Measurements from ENCODE around the gene MRPL40. TPM values are rescaled to one million over a fixed set of nuclear protein-coding genes. Genes with fewer than 3 reads are reported as not detected.

Gene MRPL40
- total and polyA plus RNA-seq, 2 of the 13 experiments (the other 11 are each of a cell fraction or from before 2014, with no cell fraction given), result 42.7 to 79.7 TPM

- TF ChIP-seq, protein P1, sequence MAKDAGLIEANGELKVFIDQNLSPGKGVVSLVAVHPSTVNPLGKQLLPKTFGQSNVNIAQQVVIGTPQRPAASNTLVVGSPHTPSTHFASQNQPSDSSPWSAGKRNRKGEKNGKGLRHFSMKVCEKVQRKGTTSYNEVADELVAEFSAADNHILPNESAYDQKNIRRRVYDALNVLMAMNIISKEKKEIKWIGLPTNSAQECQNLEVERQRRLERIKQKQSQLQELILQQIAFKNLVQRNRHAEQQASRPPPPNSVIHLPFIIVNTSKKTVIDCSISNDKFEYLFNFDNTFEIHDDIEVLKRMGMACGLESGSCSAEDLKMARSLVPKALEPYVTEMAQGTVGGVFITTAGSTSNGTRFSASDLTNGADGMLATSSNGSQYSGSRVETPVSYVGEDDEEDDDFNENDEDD (CRISPR knock-in tag; IDR thresholded peaks at IDR 0.05; ENCODE audit: borderline replicate concordance), result no peak; the same call in 1 of the 2 replicates
- peak; percentile 55 for TF ChIP-seq MNT (IDR thresholded peaks at IDR 0.05)
- peak; percentile 90; the same call in 1 of the 2 replicates for TF ChIP-seq SNAPC5 (CRISPR knock-in tag; IDR thresholded peaks at IDR 0.05; ENCODE audit: borderline replicate concordance)
- TF ChIP-seq FOXO4 (CRISPR knock-in tag; conservative IDR thresholded peaks at IDR 0.05), result peak; percentile 98
- TF ChIP-seq ZNF33A (CRISPR knock-in tag; IDR thresholded peaks at IDR 0.05; ENCODE audit: borderline replicate concordance), result no peak
- peak; percentile 94 for TF ChIP-seq HNRNPUL1 (IDR thresholded peaks at IDR 0.05; ENCODE audit: low read depth, low read length)
- peak; percentile 22; the same call in 1 of the 2 replicates for TF ChIP-seq FOSL1 (CRISPR knock-in tag; IDR thresholded peaks at IDR 0.05; ENCODE audit: borderline replicate concordance)
- peak; percentile 100 for TF ChIP-seq SALL2 (CRISPR knock-in tag; IDR thresholded peaks at IDR 0.05)
- peak; percentile 89 for TF ChIP-seq PATZ1 (CRISPR knock-in tag; IDR thresholded peaks at IDR 0.05)
- peak; percentile 79; the same call in 1 of the 2 replicates for TF ChIP-seq ZNF816 (CRISPR knock-in tag; IDR thresholded peaks at IDR 0.05; ENCODE audit: borderline replicate concordance)
- no peak for TF ChIP-seq HHEX (CRISPR knock-in tag; IDR thresholded peaks at IDR 0.05)
- no peak for TF ChIP-seq ZNF326 (CRISPR knock-in tag; IDR thresholded peaks at IDR 0.05; ENCODE audit: borderline replicate concordance)
- 0 out of 2 replicates have a peak, but pooled peaks have one; percentile 45 for TF ChIP-seq MAFG (CRISPR knock-in tag; IDR thresholded peaks at IDR 0.05)
- TF ChIP-seq ZNF580 (CRISPR knock-in tag; IDR thresholded peaks at IDR 0.05; ENCODE audit: borderline replicate concordance, low read depth), result peak; percentile 94; the same call in 1 of the 2 replicates
- TF ChIP-seq HOXD1 (CRISPR knock-in tag; IDR thresholded peaks at IDR 0.05), result peak; percentile 97
- peak; percentile 57 for TF ChIP-seq ZNF780A (CRISPR knock-in tag; IDR thresholded peaks at IDR 0.05)
- TF ChIP-seq NCOR1 (IDR thresholded peaks at IDR 0.05; ENCODE audit: borderline replicate concordance, low read length), result peak; percentile 53; the same call in 1 of the 2 replicates
- peak; percentile 95 for TF ChIP-seq NFKBIZ (CRISPR knock-in tag; IDR thresholded peaks at IDR 0.05)
- peak; percentile 85 for TF ChIP-seq ZNF605 (CRISPR knock-in tag; IDR thresholded peaks at IDR 0.05)
- TF ChIP-seq ZNF24 (IDR thresholded peaks at IDR 0.05), result peak; percentile 82; the same call in 1 of the 2 replicates
- 0 out of 2 replicates have a peak, but pooled peaks have one; percentile 20 for TF ChIP-seq ZSCAN29 (CRISPR knock-in tag; conservative IDR thresholded peaks at IDR 0.05)
- peak; percentile 24; the same call in 1 of the 2 replicates for TF ChIP-seq ZNF3 (CRISPR knock-in tag; IDR thresholded peaks at IDR 0.05)
- TF ChIP-seq, protein P2, sequence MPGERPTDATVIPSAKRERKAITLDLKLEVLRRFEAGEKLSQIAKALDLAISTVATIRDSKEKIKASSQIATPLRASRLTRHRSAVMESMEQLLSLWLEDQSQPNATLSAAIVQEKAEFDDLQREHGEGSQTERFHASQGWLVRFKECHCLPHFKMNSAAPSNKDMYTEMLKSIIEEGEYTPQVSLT (CRISPR knock-in tag; IDR thresholded peaks at IDR 0.05; ENCODE audit: borderline replicate concordance, low read depth), result no peak
Measured at GRCh38 chr22:19432133-19432851, at the start of gene MRPL40 (continued).
